ENCODE data around the gene PARP12. TPM values are rescaled to one million over a fixed set of nuclear protein-coding genes. Genes with fewer than 3 reads are reported as not detected.

PARP12 gene
- total and polyA plus RNA-seq, 2 of the 13 experiments (the other 11 are each of a cell fraction or from before 2014, with no cell fraction given) = 15.5 to 35.2 TPM

GRCh38 chr7:140049339-140050024, 13.3 kb downstream of the PARP12 start (continued):
- TF ChIP-seq ZNF503 (CRISPR knock-in tag; IDR thresholded peaks at IDR 0.05) = peak; percentile 92
- TF ChIP-seq ZNF292 (CRISPR knock-in tag; IDR thresholded peaks at IDR 0.05; ENCODE audit: borderline replicate concordance, low read depth) = peak; percentile 62; the same call in 1 of the 2 replicates
- TF ChIP-seq ZNF12 (CRISPR knock-in tag; IDR thresholded peaks at IDR 0.05) = peak; percentile 78; the same call in 1 of the 2 replicates
- peak; percentile 97 for TF ChIP-seq ZNF788 (CRISPR knock-in tag; IDR thresholded peaks at IDR 0.05; ENCODE audit: borderline replicate concordance)
- TF ChIP-seq HNRNPLL (IDR thresholded peaks at IDR 0.05; ENCODE audit: low read depth, low read length, poor library complexity, severe bottlenecking) = no peak
- no peak for TF ChIP-seq ZBTB21 (CRISPR knock-in tag; IDR thresholded peaks at IDR 0.05)
- TF ChIP-seq PITX1 (CRISPR knock-in tag; IDR thresholded peaks at IDR 0.05) = peak; percentile 97
- no peak for TF ChIP-seq ZNF530 (CRISPR knock-in tag; IDR thresholded peaks at IDR 0.05; ENCODE audit: low read depth)
- no peak for TF ChIP-seq CSRNP2 (CRISPR knock-in tag; conservative IDR thresholded peaks at IDR 0.05; ENCODE audit: low read depth)
- TF ChIP-seq ZSCAN5A (CRISPR knock-in tag; IDR thresholded peaks at IDR 0.05; ENCODE audit: borderline replicate concordance) = peak; percentile 89; the same call in 1 of the 2 replicates
- TF ChIP-seq SIN3B (IDR thresholded peaks at IDR 0.05; ENCODE audit: low read length) = no peak
- no peak for TF ChIP-seq MLLT10 (CRISPR knock-in tag; IDR thresholded peaks at IDR 0.05)
- peak; percentile 94 for TF ChIP-seq PPARG (CRISPR knock-in tag; conservative IDR thresholded peaks at IDR 0.05)
- no peak for TF ChIP-seq TMF1 (CRISPR knock-in tag; IDR thresholded peaks at IDR 0.05; ENCODE audit: low read depth)
- TF ChIP-seq NFATC3 (CRISPR knock-in tag; IDR thresholded peaks at IDR 0.05) = no peak
- peak; percentile 32; the same call in 1 of the 2 replicates for TF ChIP-seq IRF9 (CRISPR knock-in tag; IDR thresholded peaks at IDR 0.05; ENCODE audit: borderline replicate concordance)
- TF ChIP-seq ZNF30 (CRISPR knock-in tag; IDR thresholded peaks at IDR 0.05) = no peak
- no peak for TF ChIP-seq CBX1 (IDR thresholded peaks at IDR 0.05; ENCODE audit: low read depth)
- TF ChIP-seq ZNF768 (CRISPR knock-in tag; IDR thresholded peaks at IDR 0.05) = no peak
- no peak; the same call in 2 of the 3 replicates for TF ChIP-seq MXI1 (IDR thresholded peaks at IDR 0.05; ENCODE audit: borderline replicate concordance, low read depth, low read length)
- TF ChIP-seq ATF4 (CRISPR knock-in tag; IDR thresholded peaks at IDR 0.05) = peak in 1 of 2 experiments; percentile 43; a peak in 1 of 4 replicates
- TF ChIP-seq ZNF451 (CRISPR knock-in tag; IDR thresholded peaks at IDR 0.05) = no peak
- TF ChIP-seq DMAP1 (CRISPR knock-in tag; IDR thresholded peaks at IDR 0.05) = peak; percentile 67; the same call in 1 of the 2 replicates
- no peak; the same call in 1 of the 2 replicates for TF ChIP-seq AHR (CRISPR knock-in tag; IDR thresholded peaks at IDR 0.05)
